Measurements from ENCODE around the gene PLCB1.
"Not testable (repeated sequence)": the region's sequence is repeated elsewhere in the genome, so short reads cannot be mapped to it uniquely, and the experiment has no call there.

The PLCB1 gene

DNA sequence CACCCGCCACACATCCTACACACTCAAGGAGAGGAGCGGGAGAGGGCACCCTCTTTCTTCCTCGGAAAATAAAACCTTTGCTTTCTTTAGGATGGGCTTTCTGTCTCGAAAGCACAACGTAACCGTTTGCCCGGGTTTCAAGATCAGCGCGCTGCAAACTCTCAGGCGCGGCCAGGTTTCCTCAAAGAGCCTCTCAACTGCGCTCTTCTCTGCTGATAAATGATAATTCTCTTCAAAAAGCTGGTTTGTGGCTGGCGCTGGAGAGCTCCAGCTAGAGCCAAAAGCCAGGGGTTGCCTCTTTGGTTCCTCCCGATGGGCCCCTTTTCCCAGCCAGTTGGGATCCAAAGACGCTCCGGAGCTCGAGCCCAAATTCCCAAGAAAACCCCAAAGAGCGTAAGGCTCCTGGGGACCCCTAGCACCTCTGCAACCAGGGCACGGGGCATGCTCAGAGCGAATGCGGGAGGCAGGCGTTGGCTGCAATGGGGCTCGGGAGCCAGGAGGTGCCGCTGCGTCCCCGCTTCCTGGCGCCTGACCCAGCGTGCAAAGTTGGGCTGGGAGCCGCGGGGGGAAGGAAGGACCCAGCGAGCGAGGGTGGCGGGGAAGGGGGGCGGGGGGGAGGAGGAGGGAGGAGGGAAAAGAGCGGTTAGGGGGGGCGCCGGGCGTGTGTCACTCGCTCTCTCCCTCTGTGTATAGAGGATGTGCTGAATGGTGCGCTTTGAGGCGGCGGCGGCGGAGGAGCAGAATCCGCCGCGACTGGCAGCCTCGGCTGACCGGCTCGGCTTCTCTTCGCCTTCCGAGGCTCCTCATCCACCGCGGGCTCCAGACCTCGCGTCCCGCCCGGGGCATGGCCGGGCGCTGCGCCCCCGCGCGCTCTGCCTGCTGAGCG, at the start of gene PLCB1:
Gene PLCB1 (plus strand): TSS at position 669 of the 886 bp plus-strand sequence. CDS start 386 bp downstream, outside the sequence.
- DNase-seq: peak; percentile 92

DNA sequence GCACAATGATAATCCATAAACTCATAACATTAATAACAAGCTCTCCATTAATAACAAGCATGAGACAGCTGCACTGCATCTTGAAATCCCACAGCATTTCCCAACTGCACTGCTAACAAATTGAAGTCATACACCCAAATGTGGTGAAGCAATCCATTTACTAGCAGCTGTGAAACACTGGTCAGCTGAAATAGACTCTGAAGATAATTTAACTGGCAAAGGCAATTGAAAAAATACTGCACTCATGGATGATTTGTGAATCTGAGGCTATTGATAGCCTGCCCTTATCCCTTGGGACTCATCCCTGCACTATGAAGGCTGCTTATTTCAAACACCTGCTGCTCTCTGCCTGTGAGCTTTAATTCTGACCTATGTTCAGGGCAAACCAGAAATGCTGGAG, 49.1 kb upstream of the PLCB1 start:
- peak; percentile 88 for DNase-seq

DNA sequence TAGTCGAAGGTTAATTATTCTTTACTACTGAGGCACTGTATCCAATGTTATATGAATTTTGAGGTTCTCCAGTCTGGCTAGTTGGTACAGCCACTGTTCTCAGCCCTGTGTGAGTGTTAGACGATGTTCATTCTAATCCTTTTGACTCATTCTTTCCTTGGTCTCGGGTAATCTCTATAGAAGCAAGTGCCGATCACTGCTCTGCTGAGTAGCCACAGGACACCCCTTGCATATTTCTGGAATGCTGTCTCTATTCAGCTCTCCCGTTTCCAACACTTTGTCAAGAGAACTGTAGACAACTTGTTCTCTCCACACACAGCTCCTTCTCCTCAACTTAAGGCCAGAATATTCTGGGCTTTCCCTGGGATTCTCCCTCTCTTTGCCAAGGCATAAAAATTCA, 42.4 kb upstream of the PLCB1 start:
- DNase-seq: no peak

- DNase-seq: peak; percentile 57
Measured at GRCh38 chr20:8094415-8094818, 37.6 kb upstream of the PLCB1 start.

GRCh38 chr20:8094850-8095249, 37.2 kb upstream of the PLCB1 start:
- DNase-seq: no peak

DNA sequence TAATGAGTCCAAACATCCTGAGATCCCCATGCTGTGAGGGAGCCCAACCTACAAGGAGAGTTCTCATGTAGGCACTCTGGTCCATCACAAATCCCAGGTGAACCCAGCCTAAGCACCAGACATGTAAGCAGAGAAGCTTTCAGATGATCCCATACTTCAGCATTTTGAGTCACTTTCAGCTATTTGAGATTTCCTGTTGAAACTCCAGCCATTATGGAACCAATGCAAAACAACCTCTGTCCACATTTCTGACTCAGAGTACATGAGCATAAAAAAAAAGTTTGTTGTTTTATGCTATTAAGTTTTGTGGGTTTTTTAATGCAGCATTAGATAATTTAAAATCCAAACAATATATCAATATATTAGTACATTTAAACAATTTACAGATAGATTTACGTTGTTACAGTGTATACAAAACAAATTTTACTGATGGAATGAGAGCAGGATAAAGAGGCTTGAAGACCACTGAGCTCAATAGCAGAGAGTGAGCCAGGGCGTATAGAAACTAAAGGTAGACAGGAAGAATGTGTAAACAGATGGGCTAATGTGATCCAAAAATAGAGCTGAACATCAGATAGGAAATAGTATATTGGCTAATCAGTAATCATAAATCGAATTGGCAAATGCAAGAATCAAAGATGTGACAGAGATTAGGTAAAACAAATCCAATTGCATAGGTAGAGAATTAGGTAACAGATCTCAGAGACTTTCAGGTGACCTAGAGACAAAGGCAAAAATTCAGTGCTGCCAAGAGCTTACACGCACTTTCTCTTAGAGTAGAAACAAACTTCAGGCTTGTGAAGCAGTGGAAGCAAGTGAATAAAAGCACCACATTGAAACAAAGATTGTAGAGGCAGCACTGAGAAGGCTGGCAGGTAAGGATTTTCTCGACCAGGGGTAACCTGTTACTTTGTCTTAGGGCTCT, 36.2 kb upstream of the PLCB1 start:
- no peak for DNase-seq

- DNase-seq: no peak
Measured at GRCh38 chr20:8097307-8097706, 34.8 kb upstream of the PLCB1 start.

DNA sequence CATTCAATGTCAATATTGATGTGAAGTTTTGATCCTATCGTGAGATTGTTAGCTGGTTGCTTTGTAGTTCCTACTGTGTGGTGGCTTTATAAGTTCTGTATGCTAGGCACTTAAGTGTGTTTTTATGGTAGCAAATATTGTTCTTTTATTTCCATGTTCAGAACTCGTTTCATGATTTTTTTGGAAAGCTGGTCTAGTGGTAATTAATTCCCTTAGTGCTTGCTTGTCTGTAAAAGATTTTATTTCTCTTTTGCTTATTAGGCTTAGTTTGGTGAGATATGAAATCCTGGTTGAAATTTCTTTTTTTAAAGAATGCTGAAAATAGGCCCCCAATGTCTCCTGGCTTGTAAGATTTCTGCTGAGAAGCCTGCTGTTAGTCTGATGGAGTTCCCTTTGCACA, 27.8 kb upstream of the PLCB1 start:
- no peak for DNase-seq

GRCh38 chr20:8114612-8115011, 17.5 kb upstream of the PLCB1 start:
- DNase-seq: not testable (repeated sequence)

DNA sequence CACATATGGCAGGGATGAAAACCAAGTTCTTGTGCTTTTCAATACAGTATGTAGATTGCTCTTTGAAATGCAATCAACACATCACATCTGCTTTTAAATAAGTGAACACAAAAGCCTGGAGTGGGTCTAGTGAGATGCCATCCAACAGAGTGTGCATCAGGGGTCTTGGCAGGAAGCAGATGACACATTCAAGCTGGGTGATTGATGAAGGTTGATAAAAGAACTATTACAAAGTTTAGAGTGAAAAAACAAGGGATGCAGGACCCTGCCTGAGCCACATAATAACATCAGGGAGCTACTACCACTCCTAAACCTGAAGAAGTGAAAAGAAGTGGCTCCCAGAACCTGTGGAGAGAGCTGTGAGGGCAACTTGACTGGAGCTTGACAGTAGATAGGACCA, 16.6 kb upstream of the PLCB1 start:
- DNase-seq: no peak

DNA sequence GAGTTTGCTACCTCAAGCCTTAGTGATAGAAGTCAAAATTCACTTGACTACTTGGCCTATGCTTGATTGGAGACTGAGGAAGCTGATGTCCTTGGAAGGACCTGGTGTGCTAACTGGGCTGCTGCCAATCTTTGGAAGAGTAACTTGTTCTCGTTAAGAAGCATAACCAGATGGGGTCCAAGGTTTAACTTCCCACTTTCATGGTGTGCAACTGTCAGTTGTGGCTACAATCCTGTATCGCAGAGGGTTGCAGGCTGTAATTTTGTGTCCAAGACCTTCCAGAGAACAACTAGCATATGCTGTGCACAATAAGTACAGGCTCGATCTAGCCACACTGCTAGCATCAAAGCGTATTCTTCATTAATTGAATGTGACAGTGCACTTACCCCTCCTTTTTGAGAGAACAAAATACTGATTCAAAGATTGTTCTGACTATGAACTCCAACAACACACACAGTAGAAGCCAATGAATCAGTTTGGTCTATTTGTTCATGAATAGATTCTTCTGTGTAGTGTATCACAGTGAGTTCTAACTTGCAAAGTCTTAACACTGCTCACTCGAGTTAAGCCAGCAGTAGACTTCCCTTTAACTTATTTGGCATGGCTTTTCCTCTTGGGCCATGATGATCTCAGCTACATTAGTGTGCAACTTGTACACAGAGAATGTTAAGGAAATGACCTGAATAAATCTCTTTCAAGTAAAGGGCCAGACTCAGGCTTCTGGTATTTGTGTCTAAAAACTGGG, 15.8 kb upstream of the PLCB1 start:
- peak; percentile 20 for DNase-seq

DNA sequence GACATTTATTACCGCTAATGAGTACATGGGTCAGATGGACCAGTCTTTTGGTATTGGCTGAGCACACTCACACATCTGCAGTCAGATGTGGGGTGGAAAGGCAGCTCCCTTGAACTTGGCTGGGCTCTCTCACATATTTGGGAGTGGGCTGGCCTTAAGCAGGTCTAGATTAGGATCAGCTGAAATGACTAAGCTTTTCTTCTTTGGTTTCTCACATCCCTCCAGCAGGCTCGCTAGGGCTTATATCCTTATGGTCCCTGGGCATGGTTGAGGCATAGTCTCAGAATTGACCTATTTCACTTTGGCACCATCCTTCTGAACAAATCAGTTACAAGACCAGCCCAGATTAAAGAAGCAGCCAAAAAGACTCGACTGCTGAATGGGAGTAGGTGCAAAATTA, 14.4 kb upstream of the PLCB1 start:
- DNase-seq: no peak

DNA sequence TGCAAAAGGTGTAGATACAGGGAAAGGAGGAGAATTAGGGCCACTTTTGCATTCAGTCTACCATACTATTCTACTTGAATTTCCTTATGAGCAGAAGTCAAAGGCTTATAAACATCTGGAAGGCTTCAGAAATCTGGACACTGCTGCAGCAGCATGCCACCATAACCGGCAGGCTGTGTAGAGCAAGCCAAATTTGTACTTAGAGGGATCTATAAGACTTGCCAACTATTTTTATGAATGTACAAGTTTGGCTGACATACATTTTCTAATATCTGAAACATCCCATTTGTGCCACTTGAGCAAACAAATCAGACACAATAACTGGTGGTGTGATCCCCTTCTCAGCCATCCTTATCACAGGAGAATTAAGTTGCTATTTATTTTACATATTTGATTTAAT, 14.0 kb upstream of the PLCB1 start:
- no peak for DNase-seq

DNA sequence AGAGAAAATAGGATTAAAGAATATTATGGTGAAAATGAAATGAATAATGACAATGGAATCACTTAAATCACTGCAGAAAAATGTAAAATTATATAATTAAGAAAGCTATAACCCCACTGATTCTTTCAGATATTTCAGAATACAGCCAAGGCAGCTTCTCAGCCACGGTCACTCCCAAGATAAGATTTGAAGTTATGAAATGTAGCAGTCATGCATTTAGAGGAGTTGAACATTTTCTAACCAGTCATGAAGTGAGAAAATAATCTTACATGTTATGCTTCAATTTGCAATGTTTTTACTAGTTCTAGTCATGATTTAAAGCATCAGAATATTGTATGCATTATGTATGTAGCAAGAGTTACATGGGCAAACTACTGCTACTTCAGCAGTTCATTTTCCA, 13.3 kb upstream of the PLCB1 start:
- DNase-seq: no peak

DNA sequence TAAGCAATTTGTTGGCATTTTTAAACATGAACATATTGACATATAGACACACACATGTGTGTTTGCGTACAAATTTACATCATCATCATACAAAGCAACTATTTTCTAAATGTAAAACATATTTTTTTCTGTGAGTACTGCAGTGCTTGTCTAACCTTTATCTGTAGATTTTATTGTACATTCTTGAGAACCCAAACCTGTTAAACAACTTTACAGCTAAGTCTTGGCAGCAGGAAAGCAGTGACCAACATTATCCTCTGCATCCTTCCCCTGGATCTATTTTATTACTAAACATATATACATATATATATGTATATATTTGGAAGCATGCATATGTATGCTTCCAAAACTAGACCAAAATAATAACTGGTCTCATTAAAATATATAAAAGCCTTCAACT, 10.4 kb upstream of the PLCB1 start:
- no peak for DNase-seq

GRCh38 chr20:8124639-8125038, 7.4 kb upstream of the PLCB1 start:
- DNase-seq: no peak

- DNase-seq: no peak
Measured at GRCh38 chr20:8126181-8126580, 5.9 kb upstream of the PLCB1 start.

DNA sequence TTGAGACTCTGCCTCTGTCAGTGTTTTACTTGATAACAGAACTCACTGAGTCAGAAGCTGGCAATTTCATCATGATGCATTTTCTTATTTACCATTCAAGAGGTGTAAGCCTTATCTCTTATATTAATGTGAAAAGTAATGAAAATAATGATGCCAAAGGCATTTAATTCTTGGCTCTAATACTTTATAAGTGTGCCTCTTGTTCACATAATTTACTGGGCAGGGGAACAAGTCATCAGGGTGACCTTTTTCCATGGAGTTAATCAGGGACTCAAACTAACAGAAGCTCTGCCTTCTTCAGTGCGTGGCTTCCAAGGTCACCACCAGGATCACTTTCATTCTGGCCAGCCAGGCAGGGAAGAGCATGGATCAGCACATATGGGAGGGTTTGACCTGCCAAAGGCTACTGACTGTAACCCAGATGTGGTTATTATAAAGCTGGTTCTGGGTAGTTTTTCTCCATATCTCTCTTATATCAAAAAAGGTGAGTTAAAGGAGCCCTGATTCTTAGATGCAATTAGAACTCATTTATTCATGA, 5.2 kb upstream of the PLCB1 start:
- no peak for DNase-seq

- no peak for DNase-seq
Measured at GRCh38 chr20:8127553-8128255, 4.4 kb upstream of the PLCB1 start.

DNA sequence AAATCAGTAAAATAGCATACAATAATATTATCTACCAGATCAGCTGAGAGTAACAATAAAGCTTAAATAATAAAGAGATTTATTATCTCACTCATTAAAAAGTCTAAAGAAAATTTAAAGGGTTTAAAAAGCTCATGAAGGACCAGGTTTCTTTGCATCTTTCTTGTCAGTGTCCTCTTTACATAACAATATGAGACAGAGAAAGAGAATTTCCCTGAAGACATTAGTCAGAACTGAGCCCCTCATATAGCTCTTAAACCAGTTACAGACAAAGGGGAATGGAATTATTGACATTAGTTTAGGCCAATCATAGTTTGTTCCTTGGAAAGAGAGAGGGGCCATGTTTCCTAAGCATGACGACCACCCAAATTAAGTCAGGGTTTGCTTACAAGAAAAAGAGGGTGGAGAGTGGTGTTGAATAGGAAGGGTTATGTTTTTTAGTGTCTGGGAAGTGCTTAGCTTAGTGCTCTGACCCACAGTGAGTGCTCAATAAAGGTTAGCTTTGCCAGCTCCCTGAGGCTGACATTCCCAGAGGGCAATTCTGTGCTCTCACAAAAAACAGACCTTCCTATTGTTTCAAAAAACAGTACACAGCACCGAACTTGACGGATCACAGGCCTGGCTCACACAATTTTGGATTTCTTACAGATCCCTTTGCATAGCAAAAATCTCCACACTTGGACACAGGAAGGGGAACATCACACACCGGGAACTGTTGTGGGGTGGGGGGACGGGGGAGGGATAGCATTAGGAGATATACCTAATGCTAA, 3.6 kb upstream of the PLCB1 start:
- DNase-seq: no peak

GRCh38 chr20:8129211-8129976, 2.7 kb upstream of the PLCB1 start:
- DNase-seq: no peak

All from NCI-H2171 treated with DMSO at 0.1 percent for 48 hours (cell line).